ENCODE results near the gene LRRC14B. TPM values are rescaled to one million over a fixed set of nuclear protein-coding genes. Genes with fewer than 3 reads are reported as not detected.

Gene LRRC14B
- total RNA-seq (ENCODE audit: low replicate concordance) = not detected in 2 replicates

DNA sequence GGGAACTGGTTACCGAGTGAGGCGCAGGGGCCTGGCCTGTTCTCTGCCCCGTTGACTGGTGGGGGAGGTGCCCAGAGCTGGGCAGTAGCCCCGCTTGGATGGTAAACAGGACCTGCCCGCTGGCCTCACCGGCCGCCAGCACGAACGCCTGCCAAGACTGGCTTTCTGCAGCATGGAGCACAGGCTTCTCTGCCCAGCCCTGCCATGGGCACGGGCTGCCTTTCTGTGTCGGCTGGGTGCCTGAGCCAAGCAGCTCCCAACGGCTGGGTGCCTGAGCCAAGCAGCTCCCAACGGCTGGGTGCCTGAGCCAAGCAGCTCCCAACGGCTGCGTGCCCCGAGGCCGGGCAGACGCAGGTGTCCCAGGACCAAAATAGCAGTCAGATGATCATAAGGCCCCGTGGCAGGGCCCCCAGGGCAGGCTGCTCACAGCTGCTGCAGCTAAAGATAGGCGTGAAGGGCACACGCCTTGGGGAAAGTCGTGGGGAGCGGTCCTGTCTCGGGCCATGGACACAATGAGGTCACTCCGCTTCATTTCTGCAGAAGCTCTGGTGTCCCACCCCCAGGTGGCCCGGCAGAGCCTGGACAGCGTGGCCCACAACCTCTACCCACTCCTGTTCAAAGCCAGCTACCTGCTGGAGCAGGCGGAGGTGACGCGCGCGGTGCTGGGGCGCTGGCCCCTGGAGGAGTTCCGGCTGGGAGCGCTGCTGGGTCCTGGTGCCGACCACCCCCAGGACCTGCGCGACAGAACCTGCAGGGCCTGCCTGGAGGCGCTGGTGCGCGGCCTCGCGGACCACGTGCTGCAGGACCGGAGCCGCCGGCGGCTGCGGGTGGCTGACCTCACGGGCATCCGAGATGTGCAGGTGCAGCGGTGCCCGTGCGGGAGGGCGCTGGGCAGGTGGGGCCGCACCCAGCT, at the start of gene LRRC14B:
TSS of gene LRRC14B (plus strand) at position 460 of the 913 bp plus-strand sequence. CDS start at position 504, 44 bp downstream.

GRCh38 chr5:217494-218456, 26.5 kb downstream of the LRRC14B start, which contains the start of the genes CCDC127 and SDHA:
Gene CCDC127, minus strand, starts transcription at chr5:218153. Its CDS starts 1,304 bp downstream, at chr5:216849.
Gene SDHA, plus strand, starts transcription at chr5:218320. Its CDS starts 36 bp downstream, at chr5:218356.

Other genes starting within 250 kb of the LRRC14B start
- gene PLEKHG4B, start 99.3 kb upstream of the LRRC14B start, total RNA-seq (ENCODE audit: low replicate concordance) = under 0.01 TPM in 1 of 2 replicates, not detected in the other
- gene CCDC127, start 26.7 kb downstream of the LRRC14B start, total RNA-seq (ENCODE audit: low replicate concordance) = 3.5 and 7.4 TPM in 2 replicates
- gene SDHA, start 26.8 kb downstream of the LRRC14B start, total RNA-seq (ENCODE audit: low replicate concordance) = 116 and 274 TPM in 2 replicates
- 146 and 270 TPM in 2 replicates for gene PDCD6, start 80.2 kb downstream of the LRRC14B start, total RNA-seq (ENCODE audit: low replicate concordance)
- 7.6 and 10.7 TPM in 2 replicates for gene AHRR, start 130.2 kb downstream of the LRRC14B start, total RNA-seq (ENCODE audit: low replicate concordance)